Sigmoid colon (tissue), 4 donors: ENCODE measurements around the gene FAM210A.

Experiments
- CTCF ChIP-seq, 4 experiments: fragments of 450-650 bp in 3 of 4; fragments of 200-600 bp in 1 of 4; IDR thresholded peaks; one replicate each; pipeline ENCODE4 v1.5.1; 2016 to 2019; ENCODE audit warnings: antibody characterized with exemption in 4 of 4, mild to moderate bottlenecking in 3 of 4, moderate library complexity in 2 of 4
- POLR2AphosphoS5 ChIP-seq, 4 donors: sonication (generic); formaldehyde crosslinking; IDR thresholded peaks; one replicate each; pipeline ENCODE4 v1.6.1; 2017; ENCODE audit warnings: antibody characterized with exemption in 4 of 4

DNA sequence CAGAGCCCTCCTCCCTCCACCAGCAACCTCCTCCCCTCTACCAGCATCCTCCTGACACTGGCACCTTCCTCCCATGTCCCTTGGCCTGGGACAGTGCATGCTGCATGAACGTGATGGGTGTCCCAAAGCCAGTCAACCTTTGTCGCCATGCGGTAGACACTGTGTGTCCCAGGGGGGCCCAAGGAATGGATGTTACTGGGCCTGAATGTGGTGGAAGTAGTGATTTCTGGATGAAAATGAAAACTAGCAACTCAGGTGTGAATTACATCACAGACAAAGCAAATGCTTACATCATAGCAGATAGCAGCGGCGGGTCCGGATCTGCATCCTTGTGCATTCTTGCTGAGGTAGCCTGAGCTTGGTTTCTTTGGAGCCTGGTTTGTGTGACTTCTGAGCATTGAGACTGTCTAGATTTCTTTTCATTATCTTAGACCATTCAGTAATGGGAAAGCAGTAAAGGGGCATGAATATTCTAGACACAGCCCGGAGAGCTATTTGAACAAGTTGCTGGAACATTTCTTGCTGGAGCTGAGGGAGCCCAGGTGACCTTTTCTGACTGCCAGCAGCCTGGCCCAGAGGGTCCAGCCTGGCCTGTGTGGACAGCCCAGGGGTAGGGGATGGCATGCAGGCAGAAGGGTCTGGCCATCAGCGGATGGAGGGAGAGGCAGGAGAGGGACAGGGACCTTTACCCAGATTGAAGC lies 100.4 kb downstream of the FAM210A start:
- TF ChIP-seq CTCF (IDR thresholded peaks at IDR 0.05): no peak
- no peak for TF ChIP-seq POLR2AphosphoS5 (IDR thresholded peaks at IDR 0.05)
